Gastroesophageal sphincter (tissue), 4 donors: ENCODE measurements around the gene TMEM163. TPM values are rescaled to one million over a fixed set of nuclear protein-coding genes. Genes with fewer than 3 reads are reported as not detected.

Source experiments
- ATAC-seq: fragments of 150-250 bp; one replicate; pipeline ENCODE4 v1.9.1; 2016; ENCODE audit warnings: mild to moderate bottlenecking, moderate library complexity
- H3K27ac ChIP-seq, 4 donors: fragments of 200-600 bp; sonication (generic) in 3 of 4; 1 replicate in 3 of 4; 2 replicates in 1 of 4; pipeline ENCODE4 v1.5.1; 2016 to 2019
- H3K27me3 ChIP-seq: fragments of 200-600 bp; sonication (generic); one replicate; pipeline ENCODE4 v1.5.1; 2019
- H3K36me3 ChIP-seq, 2 donors: fragments of 200-600 bp; sonication (generic); one replicate each; pipeline ENCODE4 v1.5.1; 2019; ENCODE audit warnings: control low read depth in 1 of 2
- H3K4me1 ChIP-seq, 3 donors: fragments of 200-600 bp; sonication (generic); 1 replicate in 2 of 3; 2 replicates in 1 of 3; pipeline ENCODE4 v1.5.1; 2016 to 2019; ENCODE audit warnings: control low read depth in 2 of 3
- H3K4me3 ChIP-seq, 2 donors: fragments of 200-600 bp; sonication (generic); one replicate each; pipeline ENCODE4 v1.5.1; 2019; ENCODE audit warnings: mild to moderate bottlenecking in 1 of 2, moderate library complexity in 1 of 2
- H3K9me3 ChIP-seq, 3 donors: fragments of 200-600 bp; sonication (generic); one replicate each; pipeline ENCODE4 v1.5.1; 2017 to 2019; ENCODE audit warnings: control low read depth in 2 of 3
- CTCF ChIP-seq, 4 experiments: fragments of 200-600 bp in 2 of 4; fragments of 450-650 bp in 2 of 4; sonication (generic) in 1 of 4; IDR thresholded peaks; one replicate each; pipeline ENCODE4 v1.5.1; 2017 to 2019; ENCODE audit warnings: antibody characterized with exemption in 4 of 4, mild to moderate bottlenecking in 2 of 4, moderate library complexity in 2 of 4
- EP300 ChIP-seq: sonication (generic); formaldehyde crosslinking; IDR thresholded peaks from one replicate; pipeline ENCODE4 v1.6.1; 2017; ENCODE audit warnings: antibody characterized with exemption, mild to moderate bottlenecking
- POLR2A ChIP-seq, 2 donors: fragments of 450-650 bp; IDR thresholded peaks; one replicate each; pipeline ENCODE4 v1.6.1; 2017; ENCODE audit warnings: antibody characterized with exemption in 2 of 2, mild to moderate bottlenecking in 2 of 2, moderate library complexity in 1 of 2
- POLR2AphosphoS5 ChIP-seq: sonication (generic); formaldehyde crosslinking; IDR thresholded peaks from one replicate; pipeline ENCODE4 v1.6.1; 2017; ENCODE audit warnings: antibody characterized with exemption
- WGBS, 2 donors: methylation state at CpG; one replicate each; pipeline ENCODE4 v1.1.5; 2018; ENCODE audit warnings: low coverage in 1 of 2; 5-methylcytosine and 5-hydroxymethylcytosine counted together
- total RNA-seq, 4 donors: library from RNA; depleted of rRNA; stranded (reverse); fragments of >200 nt; gene quantifications; one replicate each; pipeline ENCODE4 v1.1.0, GENCODE V29; 2016

Gene TMEM163
- total RNA-seq, 4 donors from 2014 or later, result 0.27 to 2.5 (median 0.60) TPM

- no peaks in the 10 kb centered on the region for H3K9me3 ChIP-seq
- no peak overlapping the region for H3K27ac ChIP-seq
- no peaks in the 10 kb centered on the region for H3K4me1 ChIP-seq
- WGBS, 2 donors, result 31 to 58% methylated on average over 3 of the region's 3 CpGs
- no peak overlapping the region for H3K4me3 ChIP-seq
- no peak for ATAC-seq
- no peaks in the 10 kb centered on the region for H3K27me3 ChIP-seq
- TF ChIP-seq CTCF (IDR thresholded peaks at IDR 0.05) (no peak), POLR2AphosphoS5 (no peak)
- no peaks in the 10 kb centered on the region for H3K36me3 ChIP-seq
Observed at GRCh38 chr2:134564549-134564948, 154.3 kb downstream of the TMEM163 start.

DNA sequence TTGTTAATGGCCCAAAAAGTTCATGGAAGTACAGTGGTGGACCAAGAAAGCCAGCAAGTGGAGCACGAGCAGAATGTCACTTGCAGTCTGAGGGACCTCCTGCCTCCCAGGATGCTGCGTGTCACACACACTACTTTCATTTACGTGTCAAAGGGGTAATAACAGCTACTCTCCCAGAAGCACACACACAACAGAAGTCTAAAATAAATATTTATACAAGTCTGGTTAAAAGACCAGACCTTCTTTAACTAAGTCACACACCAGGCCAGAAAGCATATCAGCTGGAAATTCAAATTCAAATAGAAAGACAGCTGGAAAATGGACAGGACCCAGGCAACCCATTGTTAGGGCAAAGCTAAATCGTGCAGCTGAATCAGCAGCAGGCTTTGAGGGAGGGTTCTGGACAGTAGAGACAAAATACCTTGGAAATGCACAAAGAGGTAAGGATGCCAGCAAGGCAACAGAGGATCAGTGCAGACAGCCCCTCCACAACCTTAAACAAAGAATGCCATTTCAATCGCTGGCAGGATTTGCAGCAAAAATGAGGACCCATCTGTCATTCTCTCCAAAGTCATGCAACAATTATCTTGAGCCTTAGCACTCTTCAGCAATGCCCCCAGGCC, 160.5 kb downstream of the TMEM163 start:
- Histone ChIP-seq H3K27ac (no peak overlapping the region), H3K9me3 (no peaks in the 10 kb centered on the region), H3K27me3 (no peaks in the 10 kb centered on the region), H3K36me3 (no peaks in the 10 kb centered on the region), H3K4me1 (no peaks in the 10 kb centered on the region), H3K4me3 (no peak overlapping the region)
- ATAC-seq, result no peak
- WGBS, 2 donors, result 32 to 37% methylated on average over 5 of the region's 5 CpGs
- no peak for TF ChIP-seq EP300
- TF ChIP-seq POLR2A (IDR thresholded peaks at IDR 0.05), result no peak
- TF ChIP-seq CTCF (IDR thresholded peaks at IDR 0.05), result no peak
- no peak for TF ChIP-seq POLR2AphosphoS5

GRCh38 chr2:134555411-134555810, 163.4 kb downstream of the TMEM163 start:
- Histone ChIP-seq H3K36me3 (no peaks in the 10 kb centered on the region), H3K27ac (no peak overlapping the region), H3K4me3 (no peak overlapping the region), H3K4me1 (no peaks in the 10 kb centered on the region), H3K9me3 (no peaks in the 10 kb centered on the region), H3K27me3 (no peaks in the 10 kb centered on the region)
- ATAC-seq, result no peak
- 92 to 95% methylated on average over 6 of the region's 6 CpGs for WGBS, 2 donors
- TF ChIP-seq POLR2AphosphoS5 (no peak), CTCF (IDR thresholded peaks at IDR 0.05) (no peak), EP300 (no peak), POLR2A (IDR thresholded peaks at IDR 0.05) (no peak)

- Histone ChIP-seq H3K36me3 (no peaks in the 10 kb centered on the region), H3K27me3 (no peaks in the 10 kb centered on the region), H3K4me3 (no peak overlapping the region), H3K4me1 (no peaks in the 10 kb centered on the region), H3K27ac (no peak overlapping the region), H3K9me3 (no peaks in the 10 kb centered on the region)
- ATAC-seq, result no peak
- TF ChIP-seq POLR2AphosphoS5 (no peak), CTCF (IDR thresholded peaks at IDR 0.05) (no peak), EP300 (no peak), POLR2A (IDR thresholded peaks at IDR 0.05) (no peak)
- WGBS, 2 donors, result 88 to 93% methylated on average over 6 of the region's 7 CpGs
Observed at GRCh38 chr2:134553657-134554056, 165.1 kb downstream of the TMEM163 start.

- Histone ChIP-seq H3K27ac (no peak overlapping the region), H3K4me1 (no peaks in the 10 kb centered on the region), H3K9me3 (no peaks in the 10 kb centered on the region), H3K27me3 (no peaks in the 10 kb centered on the region), H3K36me3 (no peaks in the 10 kb centered on the region), H3K4me3 (no peak overlapping the region)
- no peak for TF ChIP-seq POLR2AphosphoS5
- TF ChIP-seq CTCF (IDR thresholded peaks at IDR 0.05), result no peak
- no peak for TF ChIP-seq POLR2A (IDR thresholded peaks at IDR 0.05)
- no peak for TF ChIP-seq EP300
- 87 to 91% methylated on average over 9 to 10 of the region's 13 CpGs for WGBS, 2 donors
- ATAC-seq, result no peak
Observed at GRCh38 chr2:134550566-134551164, 168.1 kb downstream of the TMEM163 start.
